Melanocyte of skin (primary cell): ENCODE measurements around the gene TNFSF10. TPM values are rescaled to one million over a fixed set of nuclear protein-coding genes. Genes with fewer than 3 reads are reported as not detected.

ENCODE experiments used
- small RNA-seq, 2 donors: library from RNA; depleted of rRNA; stranded (forward); fragments of <200 nt; gene quantifications; one replicate each; pipeline ENCODE3, GENCODE V24; 2012
- total RNA-seq, 2 donors: library from RNA; depleted of rRNA; stranded (reverse); fragments of >200 nt; gene quantifications; 2 replicates each; pipeline ENCODE4 v1.2.3, GENCODE V29; 2012

The TNFSF10 gene
- 1 to 10 TPM; 1.0 to 6.7 TPM for total RNA-seq

DNA sequence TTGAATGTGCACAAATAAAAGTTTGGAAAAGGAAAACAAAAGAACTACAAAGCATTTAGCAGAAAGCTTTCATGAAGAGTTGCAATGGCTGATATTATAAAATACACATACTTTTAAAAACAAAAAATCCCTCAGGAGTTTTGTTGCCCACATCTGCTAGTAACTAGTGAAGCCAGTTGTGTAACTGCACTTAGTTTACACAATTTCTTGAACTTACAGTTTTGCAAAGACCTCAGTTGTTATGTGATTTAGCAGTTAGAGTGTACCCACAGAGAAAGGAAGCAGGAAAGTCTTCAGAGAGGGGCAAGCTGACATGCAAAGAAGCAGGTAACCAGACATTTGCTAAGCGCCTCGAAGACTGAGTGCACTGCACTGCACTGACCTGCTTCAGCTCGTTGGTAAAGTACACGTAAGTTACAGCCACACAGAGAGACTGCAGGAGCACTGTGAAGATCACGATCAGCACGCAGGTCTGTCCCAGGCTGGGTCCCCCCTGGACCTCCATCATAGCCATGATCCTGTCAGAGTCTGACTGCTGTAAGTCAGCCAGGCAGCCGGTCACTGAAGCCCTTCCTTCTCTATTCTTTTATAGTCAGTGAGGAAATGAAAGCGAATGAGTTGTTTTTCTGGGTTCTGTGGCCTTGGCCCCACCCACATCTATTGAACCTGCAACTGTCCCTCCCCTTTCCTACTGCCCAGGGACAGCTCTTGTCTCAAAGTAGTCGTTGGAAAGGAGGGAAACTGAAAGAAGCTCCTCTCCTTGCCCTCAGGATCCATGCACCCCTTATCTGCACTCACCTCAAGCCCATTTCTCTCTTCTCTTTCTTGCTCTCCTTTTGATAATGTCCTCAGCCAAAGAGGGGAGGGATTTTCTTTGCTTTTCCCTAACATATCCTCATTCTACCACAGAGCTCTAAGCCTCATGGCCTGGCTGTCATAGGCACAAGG is at the start of gene TNFSF10:
TSS of gene TNFSF10 (minus strand) at position 560 of the 948 bp plus-strand sequence. CDS start at position 514, 46 bp downstream.

Small RNA genes lying within 50 kb of the gene (small RNA-seq; reads per million reads assigned to genes)
- 0 reads per million in 2 donors for gene AC007919.1

Other genes with a start within 250 kb of the TNFSF10 start
- gene GHSR, start 75.0 kb downstream of the TNFSF10 start, total RNA-seq = not detected
- 1 to 10 TPM; 4.1 to 5.7 TPM for gene NCEH1, start 187.6 kb upstream of the TNFSF10 start, total RNA-seq
- 10 to 100 TPM; 48.5 to 78.6 TPM for gene ECT2, start 227.3 kb upstream of the TNFSF10 start, total RNA-seq